Large intestine (tissue), 3 donors: ENCODE measurements around the gene PDE4D. TPM values are rescaled to one million over a fixed set of nuclear protein-coding genes. Genes with fewer than 3 reads are reported as not detected.
"Not testable (repeated sequence)": the region's sequence is repeated elsewhere in the genome, so short reads cannot be mapped to it uniquely, and the experiment has no call there.

Source experiments
- DNase-seq, 2 donors: peaks; one replicate each; pipeline versions ENCODE4 v3.0.0 to v3.0.0-alpha.2; 2013
- H3K27ac ChIP-seq: one replicate; pipeline ENCODE4 v1.5.1; 2013; ENCODE audit warnings: low read length
- H3K27me3 ChIP-seq: 2 replicates; pipeline ENCODE4 v1.6.1; 2013; ENCODE audit warnings: low read length; ENCODE audit not compliant: control insufficient read depth, insufficient read depth
- H3K36me3 ChIP-seq: 2 replicates; pipeline ENCODE4 v1.6.1; 2013; ENCODE audit warnings: low read length; ENCODE audit not compliant: control insufficient read depth, insufficient read depth
- H3K4me1 ChIP-seq: one replicate; pipeline ENCODE4 v1.6.1; 2013; ENCODE audit warnings: low read length; ENCODE audit not compliant: control insufficient read depth, insufficient read depth
- H3K4me3 ChIP-seq: one replicate; pipeline ENCODE4 v1.5.1; 2013; ENCODE audit warnings: low read length
- H3K9me3 ChIP-seq: one replicate; pipeline ENCODE4 v1.6.1; 2013; ENCODE audit warnings: mild to moderate bottlenecking, low read depth, low read length, moderate library complexity; ENCODE audit not compliant: control insufficient read depth
- WGBS: methylation state at CpG from one replicate; pipeline ENCODE4 v1.1.5; 2013; ENCODE audit warnings: low lambda C conversion rate; ENCODE audit not compliant: insufficient coverage; 5-methylcytosine and 5-hydroxymethylcytosine counted together
- polyA plus RNA-seq: library from polyadenylated mRNA; unstranded; fragments of 120-200 nt; gene quantifications from one replicate; pipeline ENCODE4 v1.2.1, GENCODE V29; 2013

Gene PDE4D
- polyA plus RNA-seq, 1 donor, result 13.5 TPM

DNA sequence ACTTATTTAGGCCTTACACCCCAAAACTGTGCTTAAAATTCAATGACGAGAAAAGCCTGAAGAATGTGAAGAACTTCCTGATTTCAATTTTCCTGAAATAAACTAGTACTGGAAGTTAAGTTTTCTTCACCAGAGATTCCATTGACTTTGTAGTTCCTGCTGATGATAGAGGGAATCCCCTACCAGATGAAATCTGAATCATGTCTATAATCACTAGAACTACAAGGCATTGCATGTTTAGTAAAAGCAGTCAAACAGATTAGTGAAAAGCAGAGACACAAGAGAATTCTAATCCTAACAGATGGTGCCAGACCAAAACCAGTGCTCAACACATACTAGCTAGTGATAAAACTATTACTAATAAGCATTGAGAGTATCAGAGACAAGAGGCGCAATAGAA, 130.0 kb downstream of the PDE4D start:
- no peaks in the 10 kb centered on the region for H3K27me3 ChIP-seq
- no peaks in the 10 kb centered on the region for H3K36me3 ChIP-seq
- 93% methylated on average over 2 of the region's 2 CpGs for WGBS
- H3K27ac ChIP-seq, result no peak overlapping the region
- no peak overlapping the region for H3K4me3 ChIP-seq
- no peak for DNase-seq
- H3K9me3 ChIP-seq, result no peaks in the 10 kb centered on the region
- peaks cover 3% of the 10 kb centered on the region for H3K4me1 ChIP-seq

DNA sequence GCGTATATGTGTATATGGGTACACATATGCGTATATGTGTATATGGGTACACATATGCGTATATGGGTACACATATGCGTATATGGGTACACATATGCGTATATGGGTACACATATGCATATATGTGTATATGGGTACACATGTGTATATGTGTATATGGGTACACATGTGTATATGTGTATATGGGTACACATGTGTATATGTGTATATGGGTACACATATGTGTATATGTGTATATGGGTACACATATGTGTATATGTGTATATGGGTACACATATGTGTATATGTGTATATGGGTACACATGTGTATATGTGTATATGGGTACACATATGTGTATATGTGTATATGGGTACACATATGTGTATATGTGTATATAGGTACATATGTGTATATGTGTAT, 131.3 kb downstream of the PDE4D start:
- H3K27ac ChIP-seq, H3K4me3 ChIP-seq, DNase-seq, H3K4me1 ChIP-seq, H3K9me3 ChIP-seq, H3K27me3 ChIP-seq, H3K36me3 ChIP-seq: not testable (repeated sequence)
- 95% methylated on average over 4 of the region's 5 CpGs for WGBS

DNA sequence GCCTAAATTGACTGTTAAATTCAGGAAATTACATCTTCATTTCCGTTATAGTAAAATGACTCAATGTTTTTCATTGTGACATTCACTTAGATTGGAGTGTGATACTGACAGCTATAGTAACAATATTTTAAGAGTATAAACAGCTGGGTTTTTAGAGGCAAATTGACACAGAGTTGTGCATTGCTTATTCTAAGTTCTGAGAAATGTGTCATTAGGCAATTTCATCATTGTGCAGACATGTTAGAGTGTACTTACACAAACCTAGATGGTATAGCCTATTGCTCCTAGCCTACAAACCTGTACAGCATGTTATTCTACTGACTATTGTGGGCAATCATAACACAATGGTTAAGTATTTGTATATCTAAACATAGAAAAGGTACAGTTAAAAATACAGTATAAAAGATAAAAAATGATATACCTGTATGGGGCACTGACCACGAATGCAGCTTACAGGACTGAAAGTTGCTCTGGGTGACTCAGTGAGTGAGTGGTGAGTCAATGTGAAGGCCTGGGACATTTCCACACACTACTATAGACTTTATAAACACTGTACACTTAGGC, 132.7 kb downstream of the PDE4D start:
- H3K4me1 ChIP-seq, result peaks cover 2% of the 10 kb centered on the region
- no peak overlapping the region for H3K27ac ChIP-seq
- H3K9me3 ChIP-seq, result no peaks in the 10 kb centered on the region
- H3K36me3 ChIP-seq, result no peaks in the 10 kb centered on the region
- H3K4me3 ChIP-seq, result no peak overlapping the region
- no peaks in the 10 kb centered on the region for H3K27me3 ChIP-seq
- WGBS, result 60% methylated on average over 1 of the region's 2 CpGs
- DNase-seq, result no peak

DNA sequence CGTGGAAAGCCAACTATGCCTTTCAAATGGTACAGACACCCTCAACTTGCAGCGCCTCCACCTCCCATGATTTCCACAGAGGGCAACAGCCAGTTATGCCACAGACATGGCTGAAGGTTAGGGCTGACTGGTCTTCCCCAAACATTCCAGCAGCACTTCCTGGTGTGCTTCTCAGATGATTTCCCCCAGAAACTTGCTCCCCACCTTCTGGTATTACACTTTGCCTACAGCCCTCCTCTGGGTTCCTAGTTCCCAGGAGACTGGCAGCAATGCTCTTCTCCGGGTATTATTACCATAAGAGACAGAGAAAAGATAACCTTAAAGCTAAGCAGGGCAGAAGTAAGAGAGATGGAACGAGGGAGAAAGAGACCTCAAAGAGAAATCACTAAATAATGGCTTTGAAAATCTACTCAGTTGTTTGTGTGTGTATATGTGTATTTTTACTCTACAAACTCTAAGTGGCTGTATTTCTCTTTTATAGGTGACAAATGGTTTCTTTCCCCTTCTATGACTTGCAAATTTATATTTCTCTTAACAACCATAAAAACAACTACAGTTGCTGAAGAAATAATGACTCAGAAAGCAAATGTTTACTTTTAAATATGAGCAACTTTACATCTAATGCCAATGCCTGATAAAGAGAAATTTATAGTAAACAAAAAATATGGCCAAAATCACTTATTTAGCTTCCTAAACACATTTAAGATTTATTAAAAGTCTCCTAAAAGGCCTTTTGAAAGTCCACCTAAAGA, 133.8 kb downstream of the PDE4D start:
- Histone ChIP-seq H3K27ac (no peak overlapping the region), H3K9me3 (no peaks in the 10 kb centered on the region), H3K4me1 (peaks cover 7% of the 10 kb centered on the region), H3K36me3 (no peaks in the 10 kb centered on the region), H3K4me3 (no peak overlapping the region), H3K27me3 (no peaks in the 10 kb centered on the region)
- no CpG with 5 or more reads among the region's 4 CpGs for WGBS
- no peak for DNase-seq

DNA sequence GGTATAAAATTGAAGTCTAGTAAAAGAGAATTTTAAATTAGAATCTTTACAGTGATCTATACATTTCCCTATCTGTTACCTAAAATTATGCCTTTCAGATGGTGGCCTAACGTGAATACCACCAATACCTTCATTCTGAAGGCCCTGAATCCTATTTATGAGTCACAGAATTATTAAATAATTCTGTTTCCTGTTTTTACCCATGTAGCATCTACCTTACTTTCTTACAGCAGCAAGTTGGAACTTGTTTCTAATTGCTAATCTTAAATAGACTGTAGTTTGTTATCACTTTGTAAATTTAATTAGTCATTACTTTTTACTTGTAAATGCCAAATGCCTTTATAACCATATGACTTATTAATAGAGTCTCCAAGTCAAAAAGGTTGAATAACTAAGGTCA, 135.0 kb downstream of the PDE4D start:
- Histone ChIP-seq H3K36me3 (no peaks in the 10 kb centered on the region), H3K27ac (no peak overlapping the region), H3K27me3 (no peaks in the 10 kb centered on the region), H3K4me1 (peaks cover 7% of the 10 kb centered on the region), H3K9me3 (no peaks in the 10 kb centered on the region), H3K4me3 (no peak overlapping the region)
- no peak for DNase-seq
- 100% methylated on average over 1 of the region's 1 CpG for WGBS

DNA sequence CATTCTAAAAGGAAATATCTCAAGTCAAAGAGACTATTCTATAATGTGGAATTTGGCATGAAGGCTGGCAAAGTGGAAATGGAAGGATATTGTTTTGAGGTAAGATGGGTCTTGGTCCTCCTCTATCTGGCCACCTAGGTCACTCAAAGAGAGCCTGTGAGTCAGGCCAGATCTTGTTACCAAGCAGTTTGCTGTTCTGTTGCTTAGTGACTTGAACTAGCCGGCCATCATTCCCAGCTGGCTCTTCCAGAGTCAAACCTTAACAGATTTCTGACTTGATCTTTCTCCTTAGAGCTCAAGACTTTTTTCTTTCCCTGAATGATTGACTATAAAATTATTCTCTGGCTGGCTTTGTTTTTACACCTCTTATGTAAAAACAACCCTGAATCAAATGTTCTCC, 136.1 kb downstream of the PDE4D start:
- H3K36me3 ChIP-seq, result no peaks in the 10 kb centered on the region
- no peaks in the 10 kb centered on the region for H3K9me3 ChIP-seq
- H3K27ac ChIP-seq, result peak overlapping the region; percentile 49
- H3K4me1 ChIP-seq, result peaks cover 7% of the 10 kb centered on the region
- H3K4me3 ChIP-seq, result no peak overlapping the region
- no CpG with 5 or more reads among the region's 1 CpG for WGBS
- H3K27me3 ChIP-seq, result no peaks in the 10 kb centered on the region
- no peak for DNase-seq

DNA sequence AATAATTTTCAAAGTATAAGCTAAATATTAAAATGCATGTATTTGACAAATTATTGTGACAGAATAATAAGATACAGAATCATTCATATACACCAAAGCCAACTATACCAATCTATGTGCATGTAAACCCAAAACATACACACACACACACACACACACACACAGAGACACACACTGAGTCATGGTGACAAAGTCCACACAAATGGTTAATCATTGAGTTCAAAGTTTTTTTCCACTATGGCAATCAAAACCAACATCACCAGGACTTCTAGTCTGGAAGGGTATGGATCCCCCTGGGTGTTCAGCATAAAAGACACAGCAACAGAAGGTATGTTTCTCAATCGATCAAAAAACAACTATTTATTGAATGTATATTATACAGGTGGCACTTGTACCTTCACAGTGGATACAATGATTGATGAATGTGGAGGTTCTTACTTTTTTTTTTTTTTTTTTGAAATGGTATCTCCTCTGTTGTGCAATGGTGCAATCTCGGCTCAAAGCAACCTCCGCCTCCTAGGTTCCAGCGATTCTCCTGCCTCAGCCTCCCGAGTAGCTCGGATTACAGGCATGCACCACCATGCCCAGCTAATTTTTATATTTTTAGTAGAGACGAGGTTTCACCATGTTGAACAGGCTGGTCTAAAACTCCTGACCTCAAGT, 137.0 kb downstream of the PDE4D start:
- H3K36me3 ChIP-seq, result no peaks in the 10 kb centered on the region
- peak; percentile 79 to 94 for DNase-seq
- WGBS, result no CpG with 5 or more reads among the region's 7 CpGs
- H3K27me3 ChIP-seq, result no peaks in the 10 kb centered on the region
- H3K4me3 ChIP-seq, result no peak overlapping the region
- H3K27ac ChIP-seq, result peak overlapping the region; percentile 49
- H3K9me3 ChIP-seq, result no peaks in the 10 kb centered on the region
- H3K4me1 ChIP-seq, result peaks cover 11% of the 10 kb centered on the region

DNA sequence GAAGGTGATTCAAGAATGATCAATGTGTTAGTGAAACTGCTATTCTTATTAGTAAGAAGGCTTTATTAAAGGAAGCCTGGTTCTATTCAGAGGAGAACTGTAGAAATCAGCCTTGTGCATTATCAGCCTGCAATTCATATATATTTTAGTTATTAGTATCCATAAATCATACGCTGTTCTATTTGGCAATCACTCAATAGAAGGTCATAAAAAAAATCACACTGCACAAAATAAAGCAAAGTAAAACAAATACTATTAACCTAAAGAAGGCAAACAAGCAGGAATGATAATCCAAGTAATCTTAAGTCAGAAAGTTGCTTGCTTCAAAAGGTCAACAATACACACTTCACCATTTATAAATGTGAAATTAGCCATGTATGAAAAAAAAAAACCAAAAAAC, 138.1 kb downstream of the PDE4D start:
- Histone ChIP-seq H3K9me3 (no peaks in the 10 kb centered on the region), H3K27me3 (no peaks in the 10 kb centered on the region), H3K4me3 (no peak overlapping the region), H3K36me3 (no peaks in the 10 kb centered on the region), H3K4me1 (peaks cover 11% of the 10 kb centered on the region), H3K27ac (no peak overlapping the region)
- 0% methylated on average over 1 of the region's 1 CpG for WGBS
- DNase-seq, result peak in 1 of 2 donors; percentile 21

DNA sequence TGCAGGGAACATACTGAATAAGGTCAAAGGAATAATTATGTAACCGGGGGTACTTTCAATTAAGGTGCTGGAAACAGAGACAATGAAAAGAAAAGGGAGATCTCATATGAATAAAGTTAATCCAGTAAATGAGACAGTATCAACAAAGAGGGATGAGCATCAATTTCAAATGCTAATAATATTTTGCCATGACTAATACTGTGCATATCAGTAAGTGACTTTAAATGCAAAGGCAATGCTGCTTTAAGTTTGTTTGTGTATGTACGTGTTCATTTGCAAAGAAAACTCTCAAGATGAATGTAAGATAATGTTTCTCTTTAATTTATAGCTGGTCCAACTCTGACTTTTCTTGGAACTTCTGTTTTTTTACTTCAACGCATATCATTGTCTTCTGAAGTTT, 139.9 kb downstream of the PDE4D start:
- DNase-seq, result no peak

DNA sequence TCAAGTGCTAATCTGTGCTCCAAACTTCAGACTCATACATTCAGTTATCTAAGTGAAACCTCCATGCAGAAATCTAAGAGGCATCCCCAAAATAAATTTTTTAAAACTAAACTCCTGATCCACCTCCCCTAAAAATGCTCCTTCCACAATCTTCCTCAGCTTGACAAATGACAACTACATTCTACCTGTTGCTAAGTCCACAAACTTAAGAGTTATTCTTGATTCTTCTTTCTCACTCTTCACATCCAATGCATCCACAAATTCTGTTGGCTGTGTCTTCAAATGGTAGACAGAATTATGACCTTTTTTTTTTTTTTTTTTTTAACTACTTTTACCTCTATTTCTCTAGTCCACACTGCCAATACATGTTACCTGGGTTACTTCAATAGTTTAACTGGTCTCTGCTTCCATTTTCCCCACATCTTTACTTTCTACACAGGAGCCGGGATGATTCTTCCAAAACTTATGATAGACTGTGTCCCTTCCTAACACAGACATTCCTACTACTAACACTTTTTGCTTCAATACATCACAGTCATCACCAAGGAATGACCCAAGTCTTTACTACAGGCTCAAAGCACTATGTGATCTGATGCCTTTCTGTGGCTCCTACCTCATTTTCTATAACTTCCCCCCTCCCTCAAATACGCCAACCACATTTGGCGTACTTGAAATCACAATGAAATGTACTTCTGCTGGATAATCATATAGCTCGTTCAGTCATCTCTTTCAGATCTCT, 143.6 kb downstream of the PDE4D start:
- H3K36me3 ChIP-seq, result no peaks in the 10 kb centered on the region
- H3K27me3 ChIP-seq, result no peaks in the 10 kb centered on the region
- no peak overlapping the region for H3K27ac ChIP-seq
- peaks cover 4% of the 10 kb centered on the region for H3K4me1 ChIP-seq
- DNase-seq, result no peak
- H3K4me3 ChIP-seq, result no peak overlapping the region
- H3K9me3 ChIP-seq, result no peaks in the 10 kb centered on the region
- WGBS, result 100% methylated on average over 2 of the region's 4 CpGs

More for the DNA sequence above, 139.9 kb downstream of the PDE4D start:
- Histone ChIP-seq H3K36me3 (no peaks in the 10 kb centered on the region), H3K9me3 (no peaks in the 10 kb centered on the region), H3K27me3 (no peaks in the 10 kb centered on the region), H3K4me3 (no peak overlapping the region), H3K4me1 (peaks cover 11% of the 10 kb centered on the region), H3K27ac (no peak overlapping the region)
- WGBS, result 97% methylated on average over 3 of the region's 3 CpGs
